ENCODE results near the gene CCDC174. TPM values are rescaled to one million over a fixed set of nuclear protein-coding genes. Genes with fewer than 3 reads are reported as not detected.

Gene CCDC174
- total RNA-seq, 1 donor: 13.8 TPM

DNA sequence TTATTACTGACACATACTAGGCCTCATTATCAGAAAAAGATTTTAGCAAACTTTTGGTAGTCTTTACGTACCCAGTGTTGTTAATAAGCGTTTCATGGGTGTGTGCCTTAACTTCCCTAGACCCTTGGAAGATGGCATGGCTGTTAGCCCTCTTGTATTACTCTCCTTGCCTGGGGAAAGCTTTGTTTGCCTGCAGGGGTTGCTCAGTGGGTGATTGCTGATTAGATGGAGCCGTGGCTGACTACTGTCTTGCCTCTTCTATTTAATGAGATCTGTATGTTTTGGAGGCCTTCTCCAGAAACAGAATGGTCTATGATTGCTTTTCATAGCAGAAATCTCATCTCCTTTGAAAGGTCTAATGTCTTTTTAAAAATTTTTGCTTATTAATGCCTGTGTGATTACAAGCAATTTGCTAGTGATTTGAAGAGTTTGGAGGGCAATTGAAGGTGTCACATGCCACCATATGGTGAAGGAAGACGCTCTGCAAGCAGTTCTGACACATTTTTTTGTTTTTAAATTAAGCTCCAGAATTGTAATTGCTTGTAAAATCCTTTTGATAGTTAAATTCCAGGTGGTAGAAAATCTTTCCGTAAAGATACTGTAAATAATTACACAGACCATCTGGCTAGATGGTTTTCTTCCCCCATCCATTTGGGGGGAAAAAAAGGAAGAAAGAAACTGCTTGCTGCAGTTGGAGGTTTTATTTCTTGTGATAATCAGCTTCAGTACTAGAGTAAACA, 12.0 kb downstream of the CCDC174 start:
- no peak overlapping the region for H3K4me3 ChIP-seq (ENCODE audit: low read depth, low read length)

GRCh38 chr3:14664170-14664569, 12.6 kb downstream of the CCDC174 start:
- H3K4me3 ChIP-seq (ENCODE audit: low read depth, low read length): no peak overlapping the region
- TF ChIP-seq, protein P1, sequence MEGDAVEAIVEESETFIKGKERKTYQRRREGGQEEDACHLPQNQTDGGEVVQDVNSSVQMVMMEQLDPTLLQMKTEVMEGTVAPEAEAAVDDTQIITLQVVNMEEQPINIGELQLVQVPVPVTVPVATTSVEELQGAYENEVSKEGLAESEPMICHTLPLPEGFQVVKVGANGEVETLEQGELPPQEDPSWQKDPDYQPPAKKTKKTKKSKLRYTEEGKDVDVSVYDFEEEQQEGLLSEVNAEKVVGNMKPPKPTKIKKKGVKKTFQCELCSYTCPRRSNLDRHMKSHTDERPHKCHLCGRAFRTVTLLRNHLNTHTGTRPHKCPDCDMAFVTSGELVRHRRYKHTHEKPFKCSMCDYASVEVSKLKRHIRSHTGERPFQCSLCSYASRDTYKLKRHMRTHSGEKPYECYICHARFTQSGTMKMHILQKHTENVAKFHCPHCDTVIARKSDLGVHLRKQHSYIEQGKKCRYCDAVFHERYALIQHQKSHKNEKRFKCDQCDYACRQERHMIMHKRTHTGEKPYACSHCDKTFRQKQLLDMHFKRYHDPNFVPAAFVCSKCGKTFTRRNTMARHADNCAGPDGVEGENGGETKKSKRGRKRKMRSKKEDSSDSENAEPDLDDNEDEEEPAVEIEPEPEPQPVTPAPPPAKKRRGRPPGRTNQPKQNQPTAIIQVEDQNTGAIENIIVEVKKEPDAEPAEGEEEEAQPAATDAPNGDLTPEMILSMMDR (IDR thresholded peaks at IDR 0.05; ENCODE audit: insufficient read depth, low read depth, low read length): no peak
- DNase-seq (ENCODE audit: low read depth): no peak

More for the DNA sequence above, 12.0 kb downstream of the CCDC174 start:
- TF ChIP-seq, protein P1 (IDR thresholded peaks at IDR 0.05; ENCODE audit: insufficient read depth, low read depth, low read length): no peak
- DNase-seq (ENCODE audit: low read depth): no peak

- no peak overlapping the region for H3K4me3 ChIP-seq (ENCODE audit: low read depth, low read length)
- TF ChIP-seq, protein P1 (IDR thresholded peaks at IDR 0.05; ENCODE audit: insufficient read depth, low read depth, low read length): no peak
- DNase-seq (ENCODE audit: low read depth): no peak
Measured at GRCh38 chr3:14672588-14672987, 21.0 kb downstream of the CCDC174 start.

GRCh38 chr3:14674841-14675240, 23.3 kb downstream of the CCDC174 start, which contains the start of gene C3orf20:
Gene C3orf20 (plus strand): TSS chr3:14675141. CDS start chr3:14682714, 7,573 bp downstream.
- no peak for DNase-seq (ENCODE audit: low read depth)
- no peak within 1 kb of the TSS for H3K4me3 ChIP-seq (ENCODE audit: low read depth, low read length)
- TF ChIP-seq, protein P1 (IDR thresholded peaks at IDR 0.05; ENCODE audit: insufficient read depth, low read depth, low read length): no peak

DNA sequence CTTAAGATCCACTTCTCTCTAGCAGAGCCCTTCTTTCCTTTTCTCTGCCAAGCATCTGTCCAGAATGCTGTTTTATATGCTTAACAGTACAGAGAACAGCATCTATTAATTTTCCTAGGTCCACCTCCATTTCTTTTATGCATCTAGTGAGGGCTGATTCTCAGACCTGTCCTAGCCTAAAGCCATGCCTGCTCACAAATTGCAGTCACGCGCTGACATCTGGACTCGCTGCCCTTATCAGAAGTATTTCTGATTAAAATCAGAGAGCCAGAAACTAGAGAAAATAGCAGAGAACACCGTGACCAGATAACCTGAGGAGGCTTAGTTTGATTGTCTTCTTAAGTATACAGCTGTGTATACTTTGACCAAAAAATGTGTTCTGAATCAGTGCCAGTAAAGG, 25.3 kb downstream of the CCDC174 start:
- no peak for DNase-seq (ENCODE audit: low read depth)
- TF ChIP-seq, protein P1 (IDR thresholded peaks at IDR 0.05; ENCODE audit: insufficient read depth, low read depth, low read length): no peak
- H3K4me3 ChIP-seq (ENCODE audit: low read depth, low read length): no peak overlapping the region

DNA sequence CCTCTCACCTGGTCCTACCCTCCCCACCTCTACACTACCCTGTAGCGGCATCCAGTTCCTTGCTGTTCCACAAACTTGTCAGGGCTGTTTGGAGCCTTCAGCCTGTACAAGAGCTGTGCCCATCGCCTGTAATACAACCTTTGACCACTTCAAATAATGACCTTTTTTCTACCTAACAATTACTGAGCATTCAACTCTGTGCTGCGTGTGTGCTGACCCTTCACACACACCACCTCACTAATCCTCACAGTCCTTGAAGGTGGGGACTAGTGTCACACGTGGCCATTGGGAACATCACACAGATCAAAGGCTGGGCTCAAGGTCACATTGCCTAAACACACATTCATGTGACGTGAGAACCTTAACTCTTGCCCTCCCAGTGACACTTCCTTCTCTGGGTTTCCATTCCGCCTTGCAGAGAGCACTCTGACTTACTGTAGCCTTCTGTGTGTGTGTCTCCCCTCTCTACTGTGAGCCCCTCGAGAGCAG, 26.5 kb downstream of the CCDC174 start:
- no peak for DNase-seq (ENCODE audit: low read depth)
- H3K4me3 ChIP-seq (ENCODE audit: low read depth, low read length): no peak overlapping the region
- TF ChIP-seq, protein P1 (IDR thresholded peaks at IDR 0.05; ENCODE audit: insufficient read depth, low read depth, low read length): no peak

Data from fibroblast of villous mesenchyme (primary cell).